Activated B cell treated with CpG ODN at 0.5 μM for 24 hours (primary cell): ENCODE data around the gene SSH2. TPM values are rescaled to one million over a fixed set of nuclear protein-coding genes. Genes with fewer than 3 reads are reported as not detected.
"Not testable (repeated sequence)": the region's sequence is repeated elsewhere in the genome, so short reads cannot be mapped to it uniquely, and the experiment has no call there.

Experiments
- ATAC-seq: fragments of 200-7000 bp; cut with Tn5 transposase; one replicate; pipeline ENCODE4 v1.10.0; 2021; ENCODE audit warnings: low read depth, mild to moderate bottlenecking, moderate library complexity
- CTCF ChIA-PET: fragments of 350-600 bp; sonication (Branson Sonifier 250); formaldehyde crosslinking; loops from one replicate; lab custom pipeline; 2021; ENCODE audit warnings: antibody characterized with exemption; lab: Charles Lee
- POLR2A ChIA-PET: fragments of 350-600 bp; sonication (Branson Sonifier 250); formaldehyde crosslinking; loops from one replicate; lab custom pipeline; 2021; ENCODE audit warnings: antibody characterized with exemption; lab: Charles Lee
- DNase-seq: peaks from one replicate; pipeline ENCODE4 v3.0.0; 2022
- H3K27ac Mint-ChIP-seq: one replicate; pipeline ENCODE4 v1.8.0; 2020; ENCODE audit warnings: mixed read lengths
- H3K27me3 Mint-ChIP-seq: one replicate; pipeline ENCODE4 v1.8.0; 2021; ENCODE audit warnings: mixed read lengths
- H3K36me3 Mint-ChIP-seq: one replicate; pipeline ENCODE4 v1.8.0; 2021; ENCODE audit warnings: low read depth, mixed read lengths
- H3K4me1 Mint-ChIP-seq: one replicate; pipeline ENCODE4 v1.8.0; 2021; ENCODE audit warnings: mixed read lengths
- H3K4me3 Mint-ChIP-seq: one replicate; pipeline ENCODE4 v1.8.0; 2020; ENCODE audit warnings: mild to moderate bottlenecking, mixed read lengths
- H3K9me3 Mint-ChIP-seq: one replicate; pipeline ENCODE4 v1.8.0; 2020; ENCODE audit warnings: mixed read lengths
- CTCF ChIP-seq: fragments of 200-600 bp; IDR thresholded peaks from one replicate; pipeline ENCODE4 v1.8.0; 2022; ENCODE audit warnings: antibody characterized with exemption, mild to moderate bottlenecking
- intact Hi-C: fragments of 100-400 bp; cut with micrococcal nuclease; formaldehyde crosslinking; loops from one replicate; pipeline ENCODE4 v1.15.1; 2024
- total RNA-seq: library from RNA; stranded (reverse); gene quantifications from 2 replicates; pipeline ENCODE4 v1.2.3, GENCODE V29; 2022

SSH2 gene
- total RNA-seq, 1 donor from 2014 or later = 95.7 TPM

GRCh38 chr17:29962656-29963055, 32.6 kb upstream of the SSH2 start:
- no peak for DNase-seq
- CTCF ChIA-PET = interaction anchor here (0.8 kb wide), 1 partner anchor 20 kb away, joined by 3 read pairs; no protein-coding TSS in a partner anchor

GRCh38 chr17:29959658-29960337, 29.8 kb upstream of the SSH2 start:
- no peak for ATAC-seq
- H3K9me3 Mint-ChIP-seq = peaks cover 5% of the 10 kb centered on the region

More at GRCh38 chr17:29962656-29963055, 32.6 kb upstream of the SSH2 start:
- no peaks in the 10 kb centered on the region for H3K36me3 Mint-ChIP-seq
- no peaks in the 10 kb centered on the region for H3K27me3 Mint-ChIP-seq
- ATAC-seq = no peak
- H3K27ac Mint-ChIP-seq = no peak overlapping the region
- POLR2A ChIA-PET = interaction anchor here (1.1 kb wide), 1 partner anchor 32 kb away, joined by 4 read pairs; no protein-coding TSS in a partner anchor
- H3K4me3 Mint-ChIP-seq = no peak overlapping the region
- H3K4me1 Mint-ChIP-seq = no peaks in the 10 kb centered on the region
- no peak for TF ChIP-seq CTCF
- H3K9me3 Mint-ChIP-seq = no peaks in the 10 kb centered on the region
- intact Hi-C loops = no loop called here

GRCh38 chr17:29958947-29959657, 29.1 kb upstream of the SSH2 start:
- ChIA-PET POLR2A (no interaction called here), CTCF (no interaction called here)
- intact Hi-C loops = no loop called here
- no peak for TF ChIP-seq CTCF
- no peak for DNase-seq
- ATAC-seq = no peak
- Mint-ChIP-seq H3K4me3 (no peak overlapping the region), H3K9me3 (peaks cover 8% of the 10 kb centered on the region), H3K4me1 (no peaks in the 10 kb centered on the region), H3K27ac (no peak overlapping the region), H3K27me3 (no peaks in the 10 kb centered on the region), H3K36me3 (peaks cover 9% of the 10 kb centered on the region)

More at GRCh38 chr17:29959658-29960337, 29.8 kb upstream of the SSH2 start:
- ChIA-PET POLR2A (no interaction called here), CTCF (no interaction called here)
- TF ChIP-seq CTCF = no peak
- no peak for DNase-seq
- H3K4me3 Mint-ChIP-seq = no peak overlapping the region
- intact Hi-C loops = no loop called here
- no peaks in the 10 kb centered on the region for H3K27me3 Mint-ChIP-seq
- H3K4me1 Mint-ChIP-seq = no peaks in the 10 kb centered on the region
- H3K36me3 Mint-ChIP-seq = peaks cover 4% of the 10 kb centered on the region
- H3K27ac Mint-ChIP-seq = no peak overlapping the region

- intact Hi-C loops, H3K27ac Mint-ChIP-seq, H3K4me3 Mint-ChIP-seq, ATAC-seq, H3K4me1 Mint-ChIP-seq, DNase-seq, H3K27me3 Mint-ChIP-seq: not testable (repeated sequence)
- Mint-ChIP-seq H3K36me3 (peaks cover 16% of the 10 kb centered on the region), H3K9me3 (peaks cover 14% of the 10 kb centered on the region)
- POLR2A ChIA-PET = interaction anchor here (0.6 kb wide), 1 partner anchor 235 kb away, joined by 3 read pairs; no protein-coding TSS in a partner anchor
- CTCF ChIA-PET = interaction anchor here (1.1 kb wide), 1 partner anchor 89 kb away, joined by 3 read pairs; no protein-coding TSS in a partner anchor
Measured at GRCh38 chr17:29957488-29957887, 27.5 kb upstream of the SSH2 start.

- CTCF ChIA-PET = interaction anchor here (1.7 kb wide), 1 partner anchor 148 kb away, joined by 4 read pairs; no protein-coding TSS in a partner anchor
- no peaks in the 10 kb centered on the region for H3K4me1 Mint-ChIP-seq
- POLR2A ChIA-PET = interaction anchor here (1.0 to 1.2 kb wide), 2 partner anchors 25 to 27 kb away, joined by 3 to 4 read pairs; no protein-coding TSS in a partner anchor
Measured at GRCh38 chr17:29956225-29956624, 26.2 kb upstream of the SSH2 start.

More at GRCh38 chr17:29956225-29956624, 26.2 kb upstream of the SSH2 start:
- no peak for DNase-seq
- intact Hi-C loops = no loop called here
- peaks cover 16% of the 10 kb centered on the region for H3K36me3 Mint-ChIP-seq
- H3K9me3 Mint-ChIP-seq = peaks cover 14% of the 10 kb centered on the region
- no peaks in the 10 kb centered on the region for H3K27me3 Mint-ChIP-seq
- no peak for ATAC-seq
- no peak overlapping the region for H3K4me3 Mint-ChIP-seq
- TF ChIP-seq CTCF = no peak
- H3K27ac Mint-ChIP-seq = no peak overlapping the region
